Measurements from ENCODE around the gene PNISR. TPM values are rescaled to one million over a fixed set of nuclear protein-coding genes. Genes with fewer than 3 reads are reported as not detected.

Gene PNISR
- total and polyA plus RNA-seq, 7 donors: 16.2 to 51.1 (median 32.1) TPM

DNA sequence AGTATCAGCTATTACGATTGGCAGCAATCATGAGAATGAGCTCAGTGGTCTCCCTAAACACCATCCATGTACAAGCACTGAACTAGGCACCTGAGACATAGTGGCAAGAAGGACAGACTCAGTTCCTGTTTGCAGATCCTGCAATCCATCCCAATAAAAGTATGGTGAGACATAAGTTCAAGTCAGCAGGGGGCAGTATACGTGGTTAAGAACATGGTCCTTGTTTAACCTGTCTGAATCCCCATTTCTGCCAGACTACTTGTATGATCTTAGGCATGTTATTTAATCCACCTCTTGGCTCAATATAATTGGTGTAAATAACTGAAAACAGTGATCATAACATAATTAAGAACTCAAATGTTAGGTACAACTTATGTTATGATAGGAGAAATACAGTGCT lies 33.2 kb upstream of the PNISR start:
- intact Hi-C loops (cut with DNase I): no loop called here
- Histone ChIP-seq H3K4me1 (no peaks in the 10 kb centered on the region), H3K27me3 (ENCODE audit: insufficient read depth in 3 of 3, low read length in 2 of 3) (no peaks in the 10 kb centered on the region), H3K27ac (no peak overlapping the region), H3K4me3 (no peak overlapping the region), H3K36me3 (ENCODE audit: insufficient read depth in 1 of 2, low read depth in 1 of 2) (peaks cover 0 to 17% of the 10 kb centered on the region in 2 donors), H3K9me3 (peaks cover 3% of the 10 kb centered on the region)
- no peak for DNase-seq
- TF ChIP-seq, protein P1, sequence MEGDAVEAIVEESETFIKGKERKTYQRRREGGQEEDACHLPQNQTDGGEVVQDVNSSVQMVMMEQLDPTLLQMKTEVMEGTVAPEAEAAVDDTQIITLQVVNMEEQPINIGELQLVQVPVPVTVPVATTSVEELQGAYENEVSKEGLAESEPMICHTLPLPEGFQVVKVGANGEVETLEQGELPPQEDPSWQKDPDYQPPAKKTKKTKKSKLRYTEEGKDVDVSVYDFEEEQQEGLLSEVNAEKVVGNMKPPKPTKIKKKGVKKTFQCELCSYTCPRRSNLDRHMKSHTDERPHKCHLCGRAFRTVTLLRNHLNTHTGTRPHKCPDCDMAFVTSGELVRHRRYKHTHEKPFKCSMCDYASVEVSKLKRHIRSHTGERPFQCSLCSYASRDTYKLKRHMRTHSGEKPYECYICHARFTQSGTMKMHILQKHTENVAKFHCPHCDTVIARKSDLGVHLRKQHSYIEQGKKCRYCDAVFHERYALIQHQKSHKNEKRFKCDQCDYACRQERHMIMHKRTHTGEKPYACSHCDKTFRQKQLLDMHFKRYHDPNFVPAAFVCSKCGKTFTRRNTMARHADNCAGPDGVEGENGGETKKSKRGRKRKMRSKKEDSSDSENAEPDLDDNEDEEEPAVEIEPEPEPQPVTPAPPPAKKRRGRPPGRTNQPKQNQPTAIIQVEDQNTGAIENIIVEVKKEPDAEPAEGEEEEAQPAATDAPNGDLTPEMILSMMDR (IDR thresholded peaks at IDR 0.05): no peak
- WGBS, 3 donors: 82 to 91% (median 84%) methylated on average over 2 of the region's 2 CpGs
- no peak for ATAC-seq

DNA sequence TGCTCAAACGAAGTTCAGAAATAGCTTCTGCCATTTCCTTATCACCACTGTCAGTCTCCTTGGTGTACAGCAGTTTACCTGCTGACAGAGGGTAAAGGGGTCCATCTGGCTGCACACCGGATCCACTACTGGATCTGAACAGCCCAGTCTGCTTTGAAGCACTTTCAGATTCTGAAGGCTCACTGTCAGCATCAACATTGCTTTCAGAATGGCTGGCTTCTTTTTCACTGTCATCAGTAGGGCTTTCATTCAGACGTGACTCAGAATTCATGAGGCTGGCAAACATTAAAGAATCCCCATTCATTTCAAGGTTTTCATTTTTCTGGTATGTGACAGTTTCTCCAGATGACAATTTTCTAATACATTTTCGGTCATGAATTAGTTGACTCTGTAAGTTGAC lies 21.0 kb upstream of the PNISR start:
- Histone ChIP-seq H3K27me3 (ENCODE audit: insufficient read depth in 3 of 3, low read length in 2 of 3) (no peaks in the 10 kb centered on the region), H3K4me3 (no peak overlapping the region), H3K36me3 (ENCODE audit: insufficient read depth in 1 of 2, low read depth in 1 of 2) (peaks cover 0 to 3% of the 10 kb centered on the region in 2 donors), H3K9me3 (no peaks in the 10 kb centered on the region), H3K4me1 (no peaks in the 10 kb centered on the region), H3K27ac (no peak overlapping the region)
- 95 to 97% (median 96%) methylated on average over 4 of the region's 4 CpGs for WGBS, 3 donors
- DNase-seq (no peak), ATAC-seq (no peak)
- intact Hi-C loops (cut with DNase I): no loop called here
- TF ChIP-seq, protein P1 (IDR thresholded peaks at IDR 0.05): no peak

DNA sequence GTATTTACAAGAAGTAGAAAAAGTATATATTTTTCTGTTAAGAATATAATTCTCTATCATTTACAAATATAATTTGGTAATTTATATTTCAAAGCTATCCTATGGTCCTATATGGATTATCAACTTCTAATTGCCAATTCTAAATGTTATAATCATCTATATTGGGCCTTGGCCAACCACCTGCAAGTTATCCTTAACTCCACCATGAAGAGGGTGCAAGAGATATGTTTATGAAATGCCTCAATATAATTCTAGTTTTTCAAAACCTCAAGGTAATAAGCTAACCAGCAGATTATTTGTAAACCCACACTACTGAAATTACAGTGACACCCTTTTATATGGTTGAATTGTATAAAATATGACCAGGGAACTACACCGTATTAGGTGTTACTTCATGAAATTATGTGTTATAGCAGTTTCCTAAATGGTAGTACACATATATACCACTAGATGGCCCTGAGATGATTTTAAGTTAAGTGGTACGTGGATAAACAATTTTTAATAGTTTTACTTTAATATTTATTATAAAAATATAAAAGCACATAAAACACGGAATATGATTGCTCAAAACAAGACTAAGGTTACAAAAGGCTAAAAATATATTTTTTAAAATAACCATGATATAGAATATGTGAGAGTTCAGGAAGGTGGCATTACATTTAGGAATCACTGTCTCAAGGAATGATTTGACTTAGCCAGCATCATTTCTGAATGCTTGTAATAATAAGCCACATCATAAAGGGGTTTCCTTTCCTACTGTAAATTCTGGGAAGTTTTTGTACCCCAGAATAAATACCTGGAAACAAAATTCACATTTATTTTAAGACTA lies 9.8 kb upstream of the PNISR start:
- no peaks in the 10 kb centered on the region for H3K27me3 ChIP-seq (ENCODE audit: insufficient read depth in 3 of 3, low read length in 2 of 3)
- H3K4me3 ChIP-seq: no peak overlapping the region
- WGBS, 3 donors: 9 to 17% (median 9%) methylated on average over 3 of the region's 3 CpGs
- TF ChIP-seq, protein P1 (IDR thresholded peaks at IDR 0.05): peak; percentile 77
- no peak overlapping the region for H3K27ac ChIP-seq
- intact Hi-C loops (cut with DNase I): loop anchor here in 1 of 2 donors (10.0 kb wide), 1 partner anchor 70 kb away; no protein-coding TSS in a partner anchor
- ATAC-seq (peak in 3 of 4 donors; percentile 67 to 85 (median 67)), DNase-seq (no peak)
- no peaks in the 10 kb centered on the region for H3K4me1 ChIP-seq
- H3K9me3 ChIP-seq: no peaks in the 10 kb centered on the region
- peaks cover 4 to 18% of the 10 kb centered on the region in 2 donors for H3K36me3 ChIP-seq (ENCODE audit: insufficient read depth in 1 of 2, low read depth in 1 of 2)

DNA sequence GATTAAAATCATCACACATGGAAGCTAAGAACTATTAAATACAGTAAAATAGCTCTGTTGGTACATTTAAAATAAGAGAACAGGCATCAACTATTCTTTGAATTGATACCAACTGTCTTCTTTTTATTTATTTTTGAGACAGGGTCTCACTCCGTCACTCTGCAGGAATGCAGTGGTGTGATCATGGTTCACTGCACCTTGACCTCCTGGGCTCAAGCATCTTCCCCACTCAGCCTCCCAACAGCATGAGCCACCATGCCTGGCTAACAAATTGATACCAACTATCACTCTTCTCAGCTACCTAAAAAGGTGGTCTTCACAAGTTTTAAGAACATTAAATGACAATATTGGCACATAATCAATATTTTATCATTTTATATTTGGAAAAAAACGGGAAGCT lies 7.8 kb upstream of the PNISR start:
- WGBS, 3 donors: 84 to 95% (median 91%) methylated on average over 2 of the region's 2 CpGs

More for the DNA sequence above, 7.8 kb upstream of the PNISR start:
- Histone ChIP-seq H3K4me1 (peaks cover 2% of the 10 kb centered on the region), H3K27me3 (ENCODE audit: insufficient read depth in 3 of 3, low read length in 2 of 3) (no peaks in the 10 kb centered on the region), H3K36me3 (ENCODE audit: insufficient read depth in 1 of 2, low read depth in 1 of 2) (peaks cover 4 to 15% of the 10 kb centered on the region in 2 donors), H3K4me3 (no peak overlapping the region), H3K27ac (no peak overlapping the region), H3K9me3 (no peaks in the 10 kb centered on the region)
- intact Hi-C loops (cut with DNase I): loop anchor here in 1 of 2 donors (10.0 kb wide), 1 partner anchor 72 kb away; no protein-coding TSS in a partner anchor
- DNase-seq: no peak
- TF ChIP-seq, protein P1 (IDR thresholded peaks at IDR 0.05): no peak
- ATAC-seq: no peak
